ENCODE results near the gene YWHAG.

The YWHAG gene

DNA sequence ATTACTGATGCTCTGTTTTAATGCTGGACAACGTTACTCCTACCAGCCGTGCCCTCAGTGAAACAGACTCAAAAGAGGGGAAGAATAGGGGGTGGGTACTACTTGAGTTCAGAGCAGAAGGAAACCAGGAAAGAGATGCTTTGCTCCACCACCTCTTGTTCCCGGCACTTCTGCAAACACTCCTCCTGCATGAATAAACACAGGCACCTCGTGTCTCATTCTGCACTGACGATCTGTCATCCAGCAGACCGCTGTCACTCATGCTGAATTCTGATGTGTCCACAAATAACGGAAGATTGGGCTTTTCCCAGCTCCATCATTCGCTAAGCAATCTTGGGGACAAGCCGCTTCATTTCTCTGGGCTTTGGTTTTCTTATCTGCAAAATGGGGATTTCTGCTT is 26.7 kb downstream of the YWHAG start:
- TF ChIP-seq ISL1 (CRISPR knock-in tag; IDR thresholded peaks at IDR 0.05), result no peak
- no peak for TF ChIP-seq ZNF70 (CRISPR knock-in tag; IDR thresholded peaks at IDR 0.05)
- TF ChIP-seq, protein P1, sequence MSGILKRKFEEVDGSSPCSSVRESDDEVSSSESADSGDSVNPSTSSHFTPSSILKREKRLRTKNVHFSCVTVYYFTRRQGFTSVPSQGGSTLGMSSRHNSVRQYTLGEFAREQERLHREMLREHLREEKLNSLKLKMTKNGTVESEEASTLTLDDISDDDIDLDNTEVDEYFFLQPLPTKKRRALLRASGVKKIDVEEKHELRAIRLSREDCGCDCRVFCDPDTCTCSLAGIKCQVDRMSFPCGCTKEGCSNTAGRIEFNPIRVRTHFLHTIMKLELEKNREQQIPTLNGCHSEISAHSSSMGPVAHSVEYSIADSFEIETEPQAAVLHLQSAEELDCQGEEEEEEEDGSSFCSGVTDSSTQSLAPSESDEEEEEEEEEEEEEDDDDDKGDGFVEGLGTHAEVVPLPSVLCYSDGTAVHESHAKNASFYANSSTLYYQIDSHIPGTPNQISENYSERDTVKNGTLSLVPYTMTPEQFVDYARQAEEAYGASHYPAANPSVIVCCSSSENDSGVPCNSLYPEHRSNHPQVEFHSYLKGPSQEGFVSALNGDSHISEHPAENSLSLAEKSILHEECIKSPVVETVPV (CRISPR knock-in tag; IDR thresholded peaks at IDR 0.05), result no peak
- no peak for TF ChIP-seq TOX (CRISPR knock-in tag; IDR thresholded peaks at IDR 0.05; ENCODE audit: borderline replicate concordance)
- TF ChIP-seq TCF4 (CRISPR knock-in tag; IDR thresholded peaks at IDR 0.05; ENCODE audit: borderline replicate concordance), result no peak
- TF ChIP-seq, protein P2, sequence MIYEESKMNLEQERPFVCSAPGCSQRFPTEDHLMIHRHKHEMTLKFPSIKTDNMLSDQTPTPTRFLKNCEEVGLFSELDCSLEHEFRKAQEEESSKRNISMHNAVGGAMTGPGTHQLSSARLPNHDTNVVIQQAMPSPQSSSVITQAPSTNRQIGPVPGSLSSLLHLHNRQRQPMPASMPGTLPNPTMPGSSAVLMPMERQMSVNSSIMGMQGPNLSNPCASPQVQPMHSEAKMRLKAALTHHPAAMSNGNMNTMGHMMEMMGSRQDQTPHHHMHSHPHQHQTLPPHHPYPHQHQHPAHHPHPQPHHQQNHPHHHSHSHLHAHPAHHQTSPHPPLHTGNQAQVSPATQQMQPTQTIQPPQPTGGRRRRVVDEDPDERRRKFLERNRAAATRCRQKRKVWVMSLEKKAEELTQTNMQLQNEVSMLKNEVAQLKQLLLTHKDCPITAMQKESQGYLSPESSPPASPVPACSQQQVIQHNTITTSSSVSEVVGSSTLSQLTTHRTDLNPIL (CRISPR knock-in tag; IDR thresholded peaks at IDR 0.05; ENCODE audit: low read depth), result no peak
- ATAC-seq, result no peak

DNA sequence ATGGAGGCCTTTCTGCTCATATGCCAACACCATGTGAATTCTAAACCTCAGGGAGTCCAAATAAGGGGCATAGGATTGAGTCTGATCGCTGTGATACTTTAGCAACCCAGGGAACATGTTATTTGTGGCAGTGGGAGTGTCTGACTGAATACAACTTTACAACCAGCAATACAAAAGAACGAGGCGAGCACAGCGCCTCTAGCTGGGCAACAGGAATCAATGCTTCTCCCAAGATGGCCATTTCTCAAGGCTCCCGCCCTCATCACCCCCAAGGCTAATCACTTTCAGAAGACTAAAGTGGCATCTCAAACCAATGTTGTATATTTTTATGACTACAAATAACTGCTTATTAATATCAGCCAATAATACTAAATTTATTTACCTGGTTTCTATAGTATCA is 28.1 kb downstream of the YWHAG start:
- TF ChIP-seq ZFP30 (CRISPR knock-in tag; IDR thresholded peaks at IDR 0.05) (no peak), OSR1 (CRISPR knock-in tag; IDR thresholded peaks at IDR 0.05) (no peak), ISL1 (CRISPR knock-in tag; IDR thresholded peaks at IDR 0.05) (no peak), CSDC2 (CRISPR knock-in tag; IDR thresholded peaks at IDR 0.05) (no peak), ZC3H10 (CRISPR knock-in tag; IDR thresholded peaks at IDR 0.05) (no peak), ZNF70 (CRISPR knock-in tag; IDR thresholded peaks at IDR 0.05) (no peak), BACH2 (CRISPR knock-in tag; IDR thresholded peaks at IDR 0.05; ENCODE audit: borderline replicate concordance) (no peak), GLIS3 (CRISPR knock-in tag; IDR thresholded peaks at IDR 0.05) (no peak), ZFP3 (CRISPR knock-in tag; IDR thresholded peaks at IDR 0.05) (no peak), ZNF8 (CRISPR knock-in tag; IDR thresholded peaks at IDR 0.05) (no peak), TOX (CRISPR knock-in tag; IDR thresholded peaks at IDR 0.05; ENCODE audit: borderline replicate concordance) (no peak)
- TF ChIP-seq, protein P3, sequence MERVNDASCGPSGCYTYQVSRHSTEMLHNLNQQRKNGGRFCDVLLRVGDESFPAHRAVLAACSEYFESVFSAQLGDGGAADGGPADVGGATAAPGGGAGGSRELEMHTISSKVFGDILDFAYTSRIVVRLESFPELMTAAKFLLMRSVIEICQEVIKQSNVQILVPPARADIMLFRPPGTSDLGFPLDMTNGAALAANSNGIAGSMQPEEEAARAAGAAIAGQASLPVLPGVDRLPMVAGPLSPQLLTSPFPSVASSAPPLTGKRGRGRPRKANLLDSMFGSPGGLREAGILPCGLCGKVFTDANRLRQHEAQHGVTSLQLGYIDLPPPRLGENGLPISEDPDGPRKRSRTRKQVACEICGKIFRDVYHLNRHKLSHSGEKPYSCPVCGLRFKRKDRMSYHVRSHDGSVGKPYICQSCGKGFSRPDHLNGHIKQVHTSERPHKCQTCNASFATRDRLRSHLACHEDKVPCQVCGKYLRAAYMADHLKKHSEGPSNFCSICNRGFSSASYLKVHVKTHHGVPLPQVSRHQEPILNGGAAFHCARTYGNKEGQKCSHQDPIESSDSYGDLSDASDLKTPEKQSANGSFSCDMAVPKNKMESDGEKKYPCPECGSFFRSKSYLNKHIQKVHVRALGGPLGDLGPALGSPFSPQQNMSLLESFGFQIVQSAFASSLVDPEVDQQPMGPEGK (CRISPR knock-in tag; IDR thresholded peaks at IDR 0.05; ENCODE audit: borderline replicate concordance), result no peak
- TF ChIP-seq, protein P4, sequence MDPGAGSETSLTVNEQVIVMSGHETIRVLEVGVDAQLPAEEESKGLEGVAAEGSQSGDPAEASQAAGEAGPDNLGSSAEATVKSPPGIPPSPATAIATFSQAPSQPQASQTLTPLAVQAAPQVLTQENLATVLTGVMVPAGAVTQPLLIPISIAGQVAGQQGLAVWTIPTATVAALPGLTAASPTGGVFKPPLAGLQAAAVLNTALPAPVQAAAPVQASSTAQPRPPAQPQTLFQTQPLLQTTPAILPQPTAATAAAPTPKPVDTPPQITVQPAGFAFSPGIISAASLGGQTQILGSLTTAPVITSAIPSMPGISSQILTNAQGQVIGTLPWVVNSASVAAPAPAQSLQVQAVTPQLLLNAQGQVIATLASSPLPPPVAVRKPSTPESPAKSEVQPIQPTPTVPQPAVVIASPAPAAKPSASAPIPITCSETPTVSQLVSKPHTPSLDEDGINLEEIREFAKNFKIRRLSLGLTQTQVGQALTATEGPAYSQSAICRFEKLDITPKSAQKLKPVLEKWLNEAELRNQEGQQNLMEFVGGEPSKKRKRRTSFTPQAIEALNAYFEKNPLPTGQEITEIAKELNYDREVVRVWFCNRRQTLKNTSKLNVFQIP (CRISPR knock-in tag; IDR thresholded peaks at IDR 0.05; ENCODE audit: borderline replicate concordance, low read depth), result no peak

DNA sequence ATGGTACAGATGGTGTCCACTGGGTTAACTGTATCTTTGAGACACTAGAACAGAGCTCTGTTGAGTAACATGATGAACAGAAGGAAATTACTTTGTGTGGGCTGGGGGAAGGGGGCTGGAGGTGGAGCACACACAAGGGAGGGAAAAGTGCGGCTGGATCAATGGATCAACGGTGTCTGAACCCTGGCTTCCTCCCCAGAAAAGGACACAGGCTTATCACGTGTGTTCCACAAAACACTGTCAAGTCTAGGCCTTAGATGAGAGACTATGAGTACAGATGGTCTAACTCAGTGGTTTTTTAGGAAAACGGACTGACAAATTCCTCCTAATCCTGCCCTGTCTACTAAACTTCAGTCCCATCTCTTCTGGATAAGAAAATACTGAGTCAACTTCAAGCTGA is 28.5 kb downstream of the YWHAG start:
- TF ChIP-seq BACH2 (CRISPR knock-in tag; IDR thresholded peaks at IDR 0.05; ENCODE audit: borderline replicate concordance) (no peak), OSR1 (CRISPR knock-in tag; IDR thresholded peaks at IDR 0.05) (no peak), RARB (CRISPR knock-in tag; IDR thresholded peaks at IDR 0.05) (no peak), ESRRG (CRISPR knock-in tag; IDR thresholded peaks at IDR 0.05) (no peak), ZFP3 (CRISPR knock-in tag; IDR thresholded peaks at IDR 0.05) (no peak), ZC3H10 (CRISPR knock-in tag; IDR thresholded peaks at IDR 0.05) (no peak), GLIS3 (CRISPR knock-in tag; IDR thresholded peaks at IDR 0.05) (no peak), ISL1 (CRISPR knock-in tag; IDR thresholded peaks at IDR 0.05) (no peak), TOX (CRISPR knock-in tag; IDR thresholded peaks at IDR 0.05; ENCODE audit: borderline replicate concordance) (no peak), ZNF70 (CRISPR knock-in tag; IDR thresholded peaks at IDR 0.05) (no peak)
- TF ChIP-seq, protein P4 (CRISPR knock-in tag; IDR thresholded peaks at IDR 0.05; ENCODE audit: borderline replicate concordance, low read depth), result no peak
- TF ChIP-seq, protein P5, sequence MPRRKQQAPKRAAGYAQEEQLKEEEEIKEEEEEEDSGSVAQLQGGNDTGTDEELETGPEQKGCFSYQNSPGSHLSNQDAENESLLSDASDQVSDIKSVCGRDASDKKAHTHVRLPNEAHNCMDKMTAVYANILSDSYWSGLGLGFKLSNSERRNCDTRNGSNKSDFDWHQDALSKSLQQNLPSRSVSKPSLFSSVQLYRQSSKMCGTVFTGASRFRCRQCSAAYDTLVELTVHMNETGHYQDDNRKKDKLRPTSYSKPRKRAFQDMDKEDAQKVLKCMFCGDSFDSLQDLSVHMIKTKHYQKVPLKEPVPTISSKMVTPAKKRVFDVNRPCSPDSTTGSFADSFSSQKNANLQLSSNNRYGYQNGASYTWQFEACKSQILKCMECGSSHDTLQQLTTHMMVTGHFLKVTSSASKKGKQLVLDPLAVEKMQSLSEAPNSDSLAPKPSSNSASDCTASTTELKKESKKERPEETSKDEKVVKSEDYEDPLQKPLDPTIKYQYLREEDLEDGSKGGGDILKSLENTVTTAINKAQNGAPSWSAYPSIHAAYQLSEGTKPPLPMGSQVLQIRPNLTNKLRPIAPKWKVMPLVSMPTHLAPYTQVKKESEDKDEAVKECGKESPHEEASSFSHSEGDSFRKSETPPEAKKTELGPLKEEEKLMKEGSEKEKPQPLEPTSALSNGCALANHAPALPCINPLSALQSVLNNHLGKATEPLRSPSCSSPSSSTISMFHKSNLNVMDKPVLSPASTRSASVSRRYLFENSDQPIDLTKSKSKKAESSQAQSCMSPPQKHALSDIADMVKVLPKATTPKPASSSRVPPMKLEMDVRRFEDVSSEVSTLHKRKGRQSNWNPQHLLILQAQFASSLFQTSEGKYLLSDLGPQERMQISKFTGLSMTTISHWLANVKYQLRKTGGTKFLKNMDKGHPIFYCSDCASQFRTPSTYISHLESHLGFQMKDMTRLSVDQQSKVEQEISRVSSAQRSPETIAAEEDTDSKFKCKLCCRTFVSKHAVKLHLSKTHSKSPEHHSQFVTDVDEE (CRISPR knock-in tag; IDR thresholded peaks at IDR 0.05), result no peak
- TF ChIP-seq, protein P3 (CRISPR knock-in tag; IDR thresholded peaks at IDR 0.05; ENCODE audit: borderline replicate concordance), result no peak
- ATAC-seq, result no peak

More for the DNA sequence above, 28.1 kb downstream of the YWHAG start:
- ATAC-seq, result no peak

Data from SK-N-SH treated with all-trans-retinoic acid at 6 μM for 48 hours (cell line).